ENCODE data around the gene TMEM145. TPM values are rescaled to one million over a fixed set of nuclear protein-coding genes. Genes with fewer than 3 reads are reported as not detected.
"Not testable (repeated sequence)": the region's sequence is repeated elsewhere in the genome, so short reads cannot be mapped to it uniquely, and the experiment has no call there.

TMEM145 gene
- total RNA-seq, 6 experiments from 2014 or later = 0.12 to 0.47 (median 0.34) TPM

- DNase-seq = no peak
- no peaks in the 10 kb centered on the region for H3K9me3 Mint-ChIP-seq
- TF ChIP-seq, protein P1, sequence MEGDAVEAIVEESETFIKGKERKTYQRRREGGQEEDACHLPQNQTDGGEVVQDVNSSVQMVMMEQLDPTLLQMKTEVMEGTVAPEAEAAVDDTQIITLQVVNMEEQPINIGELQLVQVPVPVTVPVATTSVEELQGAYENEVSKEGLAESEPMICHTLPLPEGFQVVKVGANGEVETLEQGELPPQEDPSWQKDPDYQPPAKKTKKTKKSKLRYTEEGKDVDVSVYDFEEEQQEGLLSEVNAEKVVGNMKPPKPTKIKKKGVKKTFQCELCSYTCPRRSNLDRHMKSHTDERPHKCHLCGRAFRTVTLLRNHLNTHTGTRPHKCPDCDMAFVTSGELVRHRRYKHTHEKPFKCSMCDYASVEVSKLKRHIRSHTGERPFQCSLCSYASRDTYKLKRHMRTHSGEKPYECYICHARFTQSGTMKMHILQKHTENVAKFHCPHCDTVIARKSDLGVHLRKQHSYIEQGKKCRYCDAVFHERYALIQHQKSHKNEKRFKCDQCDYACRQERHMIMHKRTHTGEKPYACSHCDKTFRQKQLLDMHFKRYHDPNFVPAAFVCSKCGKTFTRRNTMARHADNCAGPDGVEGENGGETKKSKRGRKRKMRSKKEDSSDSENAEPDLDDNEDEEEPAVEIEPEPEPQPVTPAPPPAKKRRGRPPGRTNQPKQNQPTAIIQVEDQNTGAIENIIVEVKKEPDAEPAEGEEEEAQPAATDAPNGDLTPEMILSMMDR (IDR thresholded peaks at IDR 0.05) = no peak
- no peaks in the 10 kb centered on the region; the same call in 1 of the 2 replicates for H3K27me3 Mint-ChIP-seq (ENCODE audit: insufficient read depth)
- H3K4me3 Mint-ChIP-seq = no peak overlapping the region
- no peaks in the 10 kb centered on the region for H3K36me3 Mint-ChIP-seq (ENCODE audit: low read depth)
- H3K27ac Mint-ChIP-seq = no peak overlapping the region
- H3K4me1 Mint-ChIP-seq (ENCODE audit: low read depth) = peaks cover 30% of the 10 kb centered on the region
These were observed 17.2 kb downstream of the TMEM145 start for GRCh38 chr19:42330241-42330711.

DNA sequence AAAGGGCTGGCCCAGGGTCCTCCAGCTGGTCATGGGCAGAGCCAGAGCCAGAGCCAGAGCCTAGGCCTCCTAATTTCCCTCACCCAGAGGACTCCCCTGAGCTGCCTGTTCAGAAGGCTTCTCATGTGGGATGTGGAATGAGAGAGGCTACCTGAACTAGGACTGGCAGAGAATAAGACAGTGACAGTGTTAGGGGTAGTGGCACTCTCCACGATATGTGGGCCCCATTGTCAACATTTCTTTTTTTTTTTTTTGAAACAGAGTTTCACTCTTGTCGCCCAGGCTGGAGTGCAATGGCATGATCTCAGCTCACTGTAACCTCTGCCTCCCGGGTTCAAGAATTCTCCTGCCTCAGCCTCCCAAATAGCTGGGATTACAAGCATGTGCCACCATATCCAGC is 18.2 kb downstream of the TMEM145 start:
- not testable (repeated sequence) for DNase-seq; H3K9me3 Mint-ChIP-seq; H3K4me3 Mint-ChIP-seq; H3K27ac Mint-ChIP-seq; H3K27me3 Mint-ChIP-seq (ENCODE audit: insufficient read depth); H3K36me3 Mint-ChIP-seq (ENCODE audit: low read depth)
- H3K4me1 Mint-ChIP-seq (ENCODE audit: low read depth) = peaks cover 28% of the 10 kb centered on the region

- Mint-ChIP-seq H3K27me3 (ENCODE audit: insufficient read depth) (no peaks in the 10 kb centered on the region; the same call in 1 of the 2 replicates), H3K4me3 (no peak overlapping the region), H3K9me3 (no peaks in the 10 kb centered on the region), H3K36me3 (ENCODE audit: low read depth) (no peaks in the 10 kb centered on the region), H3K27ac (no peak overlapping the region), H3K4me1 (ENCODE audit: low read depth) (peaks cover 20% of the 10 kb centered on the region)
- DNase-seq = no peak
- TF ChIP-seq, protein P1 (IDR thresholded peaks at IDR 0.05) = no peak
These were observed 18.9 kb downstream of the TMEM145 start for GRCh38 chr19:42332059-42332458.

- TF ChIP-seq, protein P1 (IDR thresholded peaks at IDR 0.05) = no peak
- peaks cover 11% of the 10 kb centered on the region; the same call in 1 of the 2 replicates for H3K4me1 Mint-ChIP-seq (ENCODE audit: low read depth)
- no peak overlapping the region for H3K4me3 Mint-ChIP-seq
- H3K27me3 Mint-ChIP-seq (ENCODE audit: insufficient read depth) = no peaks in the 10 kb centered on the region; the same call in 1 of the 2 replicates
- no peak for DNase-seq
- no peaks in the 10 kb centered on the region; the same call in 1 of the 2 replicates for H3K36me3 Mint-ChIP-seq (ENCODE audit: low read depth)
- no peak overlapping the region for H3K27ac Mint-ChIP-seq
- no peaks in the 10 kb centered on the region for H3K9me3 Mint-ChIP-seq
These were observed 19.9 kb downstream of the TMEM145 start for GRCh38 chr19:42333018-42333417.

DNA sequence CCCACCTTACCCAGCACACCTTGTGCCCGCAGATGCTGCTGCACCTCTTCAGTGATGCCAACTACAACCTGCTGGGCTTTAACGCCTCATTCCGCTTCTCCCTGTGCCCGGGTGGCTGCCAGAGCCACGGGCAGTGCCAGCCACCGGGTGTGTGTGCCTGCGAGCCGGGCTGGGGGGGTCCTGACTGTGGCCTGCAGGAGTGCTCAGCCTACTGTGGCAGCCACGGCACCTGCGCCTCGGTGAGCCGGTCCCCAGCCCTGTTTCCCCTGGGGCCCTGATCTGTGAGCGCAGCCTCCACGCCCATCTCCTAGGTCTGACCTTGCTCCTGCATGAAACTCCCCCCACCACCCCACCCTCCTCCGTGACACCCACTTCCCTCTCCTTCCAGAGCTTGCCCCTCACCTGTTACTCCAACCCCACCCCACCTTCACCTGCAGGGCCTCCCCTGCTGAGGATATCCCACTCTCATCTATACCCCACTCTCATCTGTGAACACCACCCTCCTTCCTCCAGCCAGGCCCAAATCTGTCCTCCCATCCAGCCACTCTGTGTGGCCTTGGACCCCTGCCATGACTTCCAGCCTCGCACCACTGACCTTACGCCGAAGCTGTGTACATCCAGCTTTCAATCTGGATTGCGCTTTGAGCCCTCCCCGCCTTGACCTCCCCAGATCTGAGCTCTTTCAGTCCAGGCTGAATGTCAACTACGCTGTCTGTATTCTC is 21.0 kb downstream of the TMEM145 start:
- TF ChIP-seq, protein P1 (IDR thresholded peaks at IDR 0.05) = no peak
- H3K4me1 Mint-ChIP-seq (ENCODE audit: low read depth) = peaks cover 7% of the 10 kb centered on the region
- no peaks in the 10 kb centered on the region for H3K9me3 Mint-ChIP-seq
- DNase-seq = no peak
- no peaks in the 10 kb centered on the region; the same call in 1 of the 2 replicates for H3K27me3 Mint-ChIP-seq (ENCODE audit: insufficient read depth)
- H3K27ac Mint-ChIP-seq = no peak overlapping the region
- H3K36me3 Mint-ChIP-seq (ENCODE audit: low read depth) = peaks cover 4% of the 10 kb centered on the region; the same call in 1 of the 2 replicates
- H3K4me3 Mint-ChIP-seq = no peak overlapping the region

GRCh38 chr19:42334697-42335373 is 21.7 kb downstream of the TMEM145 start:
- H3K9me3 Mint-ChIP-seq = no peaks in the 10 kb centered on the region
- DNase-seq = no peak
- H3K4me1 Mint-ChIP-seq (ENCODE audit: low read depth) = peaks cover 13% of the 10 kb centered on the region
- no peaks in the 10 kb centered on the region; the same call in 1 of the 2 replicates for H3K27me3 Mint-ChIP-seq (ENCODE audit: insufficient read depth)
- no peak overlapping the region for H3K27ac Mint-ChIP-seq
- peaks cover 4% of the 10 kb centered on the region; the same call in 1 of the 2 replicates for H3K36me3 Mint-ChIP-seq (ENCODE audit: low read depth)
- no peak overlapping the region for H3K4me3 Mint-ChIP-seq
- TF ChIP-seq, protein P1 (IDR thresholded peaks at IDR 0.05) = no peak

All from HFFc6 (cell line).